Daoy (cell line): ENCODE data around the gene FOXP1. TPM values are rescaled to one million over a fixed set of nuclear protein-coding genes. Genes with fewer than 3 reads are reported as not detected.

Experiments
- DNase-seq: peaks from one replicate; pipeline ENCODE4 v3.0.0-alpha.2; 2015; ENCODE audit warnings: low read depth
- total RNA-seq: library from RNA; depleted of rRNA; stranded (reverse); fragments of >200 nt; shearing (Covaris generic); gene quantifications from 2 replicates; pipeline ENCODE4 v1.2.3, GENCODE V29; 2014; rRNA removed

The FOXP1 gene
- total RNA-seq, 1 experiment from 2014 or later = 42.6 TPM

GRCh38 chr3:70914862-70915261, 668.7 kb downstream of the FOXP1 start:
- no peak for DNase-seq

DNA sequence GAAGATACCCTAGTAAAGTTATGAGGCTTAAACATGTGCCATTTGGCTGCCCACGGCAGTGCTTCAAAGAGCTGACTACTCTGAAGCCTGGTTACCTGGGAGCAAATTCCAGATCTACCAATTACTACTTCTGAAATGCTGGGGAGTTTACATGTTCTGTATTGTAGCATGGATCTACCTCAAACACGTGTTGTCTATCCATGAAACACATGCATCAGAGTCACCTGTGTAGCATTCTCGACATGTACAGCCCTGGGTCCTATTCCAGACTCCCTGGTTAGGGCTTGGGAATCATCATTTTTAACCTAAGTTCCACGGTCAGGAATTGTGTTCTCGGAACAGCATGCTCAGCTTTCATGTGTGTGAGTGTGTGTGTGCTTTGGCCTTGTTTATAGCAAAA, 671.8 kb downstream of the FOXP1 start:
- no peak for DNase-seq

DNA sequence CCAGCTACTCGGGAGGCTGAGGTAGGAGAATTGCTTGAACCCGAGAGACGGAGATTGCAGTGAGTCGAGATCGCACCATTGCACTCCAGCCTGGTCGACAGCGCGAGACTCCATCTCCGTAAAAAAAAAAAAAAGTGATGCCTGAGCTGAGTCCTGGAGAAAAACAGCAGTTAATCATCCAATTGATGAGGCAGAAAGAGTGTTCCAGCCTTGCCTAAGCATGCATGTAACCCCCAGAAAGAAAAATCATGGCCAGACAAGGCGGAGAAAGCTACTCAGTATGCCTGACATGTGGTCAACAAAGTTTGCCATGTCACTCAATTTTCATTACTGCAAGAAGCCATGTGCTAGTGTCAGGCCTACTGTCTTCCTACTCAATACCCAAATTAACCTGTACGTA, 678.0 kb downstream of the FOXP1 start:
- DNase-seq = no peak

Other genes starting within 250 kb of the FOXP1 start
- 0.83 and 1.7 TPM in 2 replicates for gene EIF4E3, start 141.7 kb upstream of the FOXP1 start, total RNA-seq
- gene GPR27, start 170.1 kb upstream of the FOXP1 start, total RNA-seq = 2.5 and 5.0 TPM in 2 replicates
- gene PROK2, start 201.4 kb upstream of the FOXP1 start, total RNA-seq = 1.0 and 1.9 TPM in 2 replicates